Kidney epithelial cell (primary cell): ENCODE data around the gene ISM1. TPM values are rescaled to one million over a fixed set of nuclear protein-coding genes. Genes with fewer than 3 reads are reported as not detected.
"Not testable (repeated sequence)": the region's sequence is repeated elsewhere in the genome, so short reads cannot be mapped to it uniquely, and the experiment has no call there.

Experiments used
- DNase-seq: peaks from one replicate; pipeline ENCODE4 v3.0.0-alpha.2; 2010; ENCODE audit warnings: low read depth
- H3K27me3 ChIP-seq: 2 replicates; pipeline ENCODE4 v1.6.0; 2011; ENCODE audit warnings: low read length; ENCODE audit not compliant: control insufficient read depth, insufficient read depth
- H3K36me3 ChIP-seq: 2 replicates; pipeline ENCODE4 v1.5.1; 2011; ENCODE audit warnings: low read length; ENCODE audit not compliant: control insufficient read depth, insufficient read depth
- H3K4me3 ChIP-seq: 2 replicates; pipeline ENCODE4 v1.5.1; 2011; ENCODE audit warnings: low read depth, mild to moderate bottlenecking, control low read depth, low read length
- total RNA-seq: library from RNA; depleted of rRNA; stranded (reverse); fragments of >200 nt; gene quantifications from 2 replicates; pipeline ENCODE4 v1.2.3, GENCODE V29; 2015
- TF ChIP-seq, protein P1 (sequence below): IDR thresholded peaks from 2 replicates; pipeline ENCODE4 v1.5.1; 2011; ENCODE audit warnings: mild to moderate bottlenecking, moderate library complexity, low read length, control low read depth, inconsistent platforms; ENCODE audit not compliant: insufficient read depth, poor library complexity, severe bottlenecking

Gene ISM1
- total RNA-seq, 1 donor from 2014 or later: not detected

- TF ChIP-seq, protein P1, sequence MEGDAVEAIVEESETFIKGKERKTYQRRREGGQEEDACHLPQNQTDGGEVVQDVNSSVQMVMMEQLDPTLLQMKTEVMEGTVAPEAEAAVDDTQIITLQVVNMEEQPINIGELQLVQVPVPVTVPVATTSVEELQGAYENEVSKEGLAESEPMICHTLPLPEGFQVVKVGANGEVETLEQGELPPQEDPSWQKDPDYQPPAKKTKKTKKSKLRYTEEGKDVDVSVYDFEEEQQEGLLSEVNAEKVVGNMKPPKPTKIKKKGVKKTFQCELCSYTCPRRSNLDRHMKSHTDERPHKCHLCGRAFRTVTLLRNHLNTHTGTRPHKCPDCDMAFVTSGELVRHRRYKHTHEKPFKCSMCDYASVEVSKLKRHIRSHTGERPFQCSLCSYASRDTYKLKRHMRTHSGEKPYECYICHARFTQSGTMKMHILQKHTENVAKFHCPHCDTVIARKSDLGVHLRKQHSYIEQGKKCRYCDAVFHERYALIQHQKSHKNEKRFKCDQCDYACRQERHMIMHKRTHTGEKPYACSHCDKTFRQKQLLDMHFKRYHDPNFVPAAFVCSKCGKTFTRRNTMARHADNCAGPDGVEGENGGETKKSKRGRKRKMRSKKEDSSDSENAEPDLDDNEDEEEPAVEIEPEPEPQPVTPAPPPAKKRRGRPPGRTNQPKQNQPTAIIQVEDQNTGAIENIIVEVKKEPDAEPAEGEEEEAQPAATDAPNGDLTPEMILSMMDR: no peak
- Histone ChIP-seq H3K27me3 (no peaks in the 10 kb centered on the region), H3K4me3 (no peak overlapping the region), H3K36me3 (no peaks in the 10 kb centered on the region)
- DNase-seq: peak; percentile 85
Measured at GRCh38 chr20:13231031-13231752, 10.1 kb downstream of the ISM1 start.

GRCh38 chr20:13232999-13233398, 11.9 kb downstream of the ISM1 start:
- Histone ChIP-seq H3K4me3 (no peak overlapping the region), H3K36me3 (no peaks in the 10 kb centered on the region), H3K27me3 (no peaks in the 10 kb centered on the region)
- no peak for DNase-seq
- TF ChIP-seq, protein P1: no peak

DNA sequence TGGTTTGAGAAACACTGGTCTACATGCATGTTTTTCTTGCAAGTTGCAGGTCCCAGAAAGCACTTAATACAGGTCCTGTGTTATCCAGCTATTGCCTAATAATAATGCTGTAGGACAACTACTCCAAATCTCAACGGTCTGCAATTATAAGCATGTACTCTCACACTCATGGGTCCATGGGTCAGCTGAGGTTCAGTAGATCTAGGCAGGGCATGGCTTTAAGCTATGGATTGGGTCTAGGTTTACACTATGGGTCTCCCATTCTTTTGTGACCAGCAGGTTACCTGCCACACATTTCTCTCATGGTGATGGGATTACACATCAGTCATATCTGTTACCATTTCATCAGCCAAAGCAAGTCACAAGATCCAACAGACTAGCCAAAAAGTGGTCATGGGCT, 13.9 kb downstream of the ISM1 start:
- TF ChIP-seq, protein P1: no peak
- Histone ChIP-seq H3K27me3 (no peaks in the 10 kb centered on the region), H3K4me3 (no peak overlapping the region), H3K36me3 (no peaks in the 10 kb centered on the region)
- DNase-seq: no peak

DNA sequence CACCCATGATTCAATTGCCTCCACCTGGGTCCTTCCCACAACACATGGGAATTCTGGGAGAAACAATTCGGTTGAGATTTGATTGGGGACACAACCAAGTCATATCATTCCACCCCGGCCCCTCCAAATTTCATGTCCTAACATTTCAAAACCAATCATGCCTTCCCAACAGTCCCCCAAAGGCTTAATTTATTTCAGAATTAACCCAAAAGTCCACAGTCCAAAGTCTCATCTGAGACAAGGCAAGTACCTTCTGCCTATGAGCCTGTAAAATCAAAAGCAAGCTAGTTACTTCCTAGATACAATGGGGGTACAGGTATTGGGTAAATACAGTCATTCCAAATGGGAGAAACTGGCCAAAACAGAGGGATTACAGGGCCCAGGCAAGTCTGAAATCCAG, 15.3 kb downstream of the ISM1 start:
- H3K4me3 ChIP-seq, H3K27me3 ChIP-seq, DNase-seq, H3K36me3 ChIP-seq: not testable (repeated sequence)

GRCh38 chr20:13236990-13237720, 16.1 kb downstream of the ISM1 start:
- DNase-seq: no peak
- no peaks in the 10 kb centered on the region for H3K27me3 ChIP-seq
- TF ChIP-seq, protein P1: no peak
- H3K4me3 ChIP-seq: no peak overlapping the region
- no peaks in the 10 kb centered on the region for H3K36me3 ChIP-seq

DNA sequence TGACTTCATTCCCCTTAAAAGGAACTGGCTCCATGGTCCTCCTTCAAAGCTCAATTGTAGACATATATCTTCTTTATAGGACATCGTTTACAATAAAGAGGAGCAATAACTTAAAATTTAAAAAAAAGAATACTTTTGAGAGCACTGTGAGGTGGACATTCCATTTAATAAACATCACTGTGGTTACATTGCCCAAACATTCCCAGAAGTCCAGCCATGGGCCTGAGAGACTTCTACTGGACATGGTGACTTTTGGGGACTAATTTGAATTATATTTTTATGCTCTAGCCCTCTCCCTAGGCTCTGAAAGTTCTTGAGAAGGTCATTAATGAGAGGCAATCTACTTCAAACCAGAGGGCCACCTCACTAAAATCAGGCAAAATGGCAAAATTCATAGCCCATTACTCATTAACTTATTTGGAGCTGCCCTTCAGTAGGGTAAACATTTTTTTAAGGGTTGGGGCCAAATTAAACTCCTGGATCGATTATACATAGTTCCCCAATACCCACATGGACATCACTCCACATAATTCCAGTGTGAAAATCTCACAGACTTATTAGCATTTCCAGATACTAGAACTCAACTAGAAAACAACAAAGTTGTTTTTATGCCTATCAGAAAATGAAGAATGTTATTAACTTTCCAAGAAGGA, 17.1 kb downstream of the ISM1 start:
- no peak overlapping the region for H3K4me3 ChIP-seq
- TF ChIP-seq, protein P1: no peak
- no peaks in the 10 kb centered on the region for H3K36me3 ChIP-seq
- DNase-seq: no peak
- H3K27me3 ChIP-seq: no peaks in the 10 kb centered on the region
